BLaER1 (cell line): ENCODE results near the gene ARHGAP24.
"Not testable (repeated sequence)": the region's sequence is repeated elsewhere in the genome, so short reads cannot be mapped to it uniquely, and the experiment has no call there.

ENCODE experiments used
- H3K27ac ChIP-seq: shearing (Covaris generic); formaldehyde crosslinking; 2 replicates; pipeline ENCODE4 v1.8.1; 2022
- H3K27me3 ChIP-seq: shearing (Covaris generic); formaldehyde crosslinking; 2 replicates; pipeline ENCODE4 v1.8.1; 2022
- H3K36me3 ChIP-seq: shearing (Covaris generic); formaldehyde crosslinking; 2 replicates; pipeline ENCODE4 v1.8.1; 2022
- H3K4me1 ChIP-seq: shearing (Covaris generic); formaldehyde crosslinking; 2 replicates; pipeline ENCODE4 v1.8.1; 2022
- H3K4me2 ChIP-seq: shearing (Covaris generic); formaldehyde crosslinking; 2 replicates; pipeline ENCODE4 v1.8.1; 2022
- H3K4me3 ChIP-seq: shearing (Covaris generic); formaldehyde crosslinking; 2 replicates; pipeline ENCODE4 v1.8.1; 2022
- H3K9ac ChIP-seq: shearing (Covaris generic); formaldehyde crosslinking; 2 replicates; pipeline ENCODE4 v1.8.1; 2022
- H3K9me3 ChIP-seq: shearing (Covaris generic); formaldehyde crosslinking; 2 replicates; pipeline ENCODE4 v1.8.1; 2022
- H4K20me1 ChIP-seq: shearing (Covaris generic); formaldehyde crosslinking; 2 replicates; pipeline ENCODE4 v1.8.1; 2022
- Cebpa-rat ChIP-seq: shearing (Covaris generic); IDR thresholded peaks from 2 replicates; pipeline ENCODE4 v1.8.1; 2022

Gene ARHGAP24

DNA sequence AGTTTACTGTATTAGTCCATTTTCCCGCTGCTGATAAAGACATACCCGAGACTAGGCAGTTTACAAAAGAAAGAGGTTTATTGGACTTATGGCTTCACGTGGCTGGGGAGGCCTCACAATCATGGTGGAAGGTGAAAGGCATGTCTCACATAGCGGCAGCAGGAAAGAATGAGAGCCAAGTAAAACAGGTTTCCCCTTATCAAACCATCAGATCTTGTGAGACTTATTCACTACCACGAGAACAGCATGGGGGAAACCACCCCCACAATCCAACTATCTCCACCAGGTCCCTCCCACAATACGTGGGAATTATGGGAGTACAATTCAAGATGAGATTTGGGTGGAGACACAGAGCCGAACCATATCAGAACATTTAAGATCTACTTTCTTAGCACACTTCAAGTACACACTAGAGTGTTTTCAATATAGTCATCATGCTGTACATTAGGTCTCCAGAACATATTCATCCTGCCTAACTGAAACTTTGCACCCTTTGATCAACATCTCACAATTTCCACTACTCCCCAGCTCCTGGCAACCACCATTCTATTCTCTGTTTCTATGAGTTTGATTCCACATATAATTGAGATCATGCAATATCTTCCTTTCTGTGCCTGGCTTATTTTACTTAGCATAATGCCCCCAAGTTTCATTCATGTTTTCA is 341.0 kb downstream of the ARHGAP24 start:
- no peaks in the 10 kb centered on the region for H3K27me3 ChIP-seq
- H3K36me3 ChIP-seq, result no peaks in the 10 kb centered on the region
- no peaks in the 10 kb centered on the region for H3K9me3 ChIP-seq
- H3K9ac ChIP-seq, result no peak overlapping the region
- H3K4me3 ChIP-seq, result no peak overlapping the region
- TF ChIP-seq Cebpa-rat, result no peak
- no peak overlapping the region for H3K27ac ChIP-seq
- H3K4me1 ChIP-seq, result no peaks in the 10 kb centered on the region
- no peak overlapping the region for H3K4me2 ChIP-seq
- no peaks in the 10 kb centered on the region for H4K20me1 ChIP-seq

GRCh38 chr4:85818700-85819099 is 343.8 kb downstream of the ARHGAP24 start:
- Histone ChIP-seq H3K4me1 (no peaks in the 10 kb centered on the region), H3K4me3 (no peak overlapping the region), H4K20me1 (no peaks in the 10 kb centered on the region), H3K9me3 (no peaks in the 10 kb centered on the region), H3K36me3 (no peaks in the 10 kb centered on the region), H3K27me3 (no peaks in the 10 kb centered on the region), H3K4me2 (no peak overlapping the region), H3K9ac (no peak overlapping the region), H3K27ac (no peak overlapping the region)
- TF ChIP-seq Cebpa-rat, result no peak

- H3K4me1 ChIP-seq, H3K27ac ChIP-seq, H3K4me3 ChIP-seq, H3K27me3 ChIP-seq, H4K20me1 ChIP-seq, H3K4me2 ChIP-seq, H3K9ac ChIP-seq, H3K36me3 ChIP-seq, H3K9me3 ChIP-seq: not testable (repeated sequence)
These were observed 345.2 kb downstream of the ARHGAP24 start for GRCh38 chr4:85820101-85820500.

DNA sequence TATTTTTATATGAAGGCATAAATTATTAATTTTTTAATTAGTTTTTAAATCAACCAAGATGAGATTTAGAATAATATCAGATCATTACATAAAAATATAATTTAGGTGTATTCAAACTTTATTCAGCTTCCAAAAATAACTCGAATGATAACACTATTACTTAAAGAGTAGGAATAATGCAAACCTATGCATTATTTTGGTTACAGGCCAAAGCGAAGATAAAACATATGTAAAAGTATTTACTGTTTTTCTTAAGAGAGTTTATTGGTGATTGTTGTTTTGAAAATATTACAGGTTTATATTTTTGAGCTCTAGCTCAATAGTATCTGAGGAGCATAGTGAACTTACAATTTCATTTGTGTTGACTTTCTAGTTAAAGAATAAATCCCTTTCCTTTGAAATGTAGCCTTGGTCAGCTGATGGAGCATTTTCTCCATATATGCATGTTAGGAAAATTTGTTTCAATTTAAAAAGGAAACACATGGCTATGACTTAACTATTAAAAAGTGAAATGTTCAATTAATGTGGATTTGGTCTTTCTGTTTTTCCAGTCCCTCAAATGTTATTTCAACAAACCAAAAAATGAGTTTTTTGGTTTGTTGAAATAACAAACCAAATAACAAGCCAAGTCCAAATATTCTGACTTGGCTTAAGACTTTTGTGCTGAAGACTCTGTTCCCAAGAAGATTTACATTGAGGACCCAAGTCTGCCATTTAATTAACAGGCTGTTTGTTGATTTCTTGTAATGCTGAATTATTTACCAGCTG is 346.9 kb downstream of the ARHGAP24 start:
- H4K20me1 ChIP-seq, result no peaks in the 10 kb centered on the region

GRCh38 chr4:85823295-85823694 is 348.3 kb downstream of the ARHGAP24 start:
- no peak overlapping the region for H3K4me3 ChIP-seq
- H3K27ac ChIP-seq, result no peak overlapping the region
- no peak for TF ChIP-seq Cebpa-rat
- H3K4me1 ChIP-seq, result peaks cover 10% of the 10 kb centered on the region
- no peaks in the 10 kb centered on the region for H3K36me3 ChIP-seq
- H3K27me3 ChIP-seq, result no peaks in the 10 kb centered on the region
- no peak overlapping the region for H3K9ac ChIP-seq
- no peak overlapping the region for H3K4me2 ChIP-seq
- no peaks in the 10 kb centered on the region for H4K20me1 ChIP-seq
- no peaks in the 10 kb centered on the region for H3K9me3 ChIP-seq

More for the DNA sequence above, 346.9 kb downstream of the ARHGAP24 start:
- Histone ChIP-seq H3K4me1 (peaks cover 10% of the 10 kb centered on the region), H3K9me3 (no peaks in the 10 kb centered on the region), H3K27ac (no peak overlapping the region), H3K36me3 (no peaks in the 10 kb centered on the region), H3K27me3 (no peaks in the 10 kb centered on the region), H3K4me3 (no peak overlapping the region), H3K9ac (no peak overlapping the region), H3K4me2 (no peak overlapping the region)
- no peak for TF ChIP-seq Cebpa-rat

DNA sequence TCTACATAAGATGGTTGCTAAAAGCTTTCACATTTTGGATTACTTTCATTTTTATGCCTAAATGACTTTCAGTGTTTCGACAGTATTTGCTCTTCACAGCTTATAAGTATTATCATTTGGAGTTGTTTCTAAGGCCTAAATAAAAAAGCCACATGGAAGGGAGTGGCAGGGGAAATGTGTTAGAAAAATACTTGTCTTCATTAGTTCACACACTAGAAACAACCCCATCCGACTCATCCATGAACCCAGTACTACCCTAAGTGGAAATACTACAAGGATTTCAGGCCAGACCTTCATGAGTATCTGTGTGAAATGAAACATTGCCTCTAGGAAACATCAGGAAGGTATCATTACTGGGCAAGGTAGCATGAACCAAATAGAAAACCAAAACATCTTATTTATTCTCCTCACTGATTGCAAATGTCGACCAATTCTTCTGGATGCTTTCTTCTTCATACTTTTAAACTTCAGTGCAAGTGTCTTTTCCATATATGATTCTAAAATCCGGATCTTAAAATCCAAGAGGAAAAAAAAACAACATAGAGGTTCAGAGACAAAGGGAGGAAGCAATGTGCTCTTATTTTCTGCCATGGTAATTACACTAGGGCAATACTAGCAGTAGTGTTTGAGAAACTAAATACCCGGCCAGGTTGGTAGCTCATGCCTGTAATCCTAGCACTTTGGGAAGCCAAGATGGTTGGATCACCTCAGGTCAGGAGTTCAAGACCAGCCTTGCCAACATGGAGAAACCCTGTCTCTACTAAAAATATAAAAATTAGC is 349.4 kb downstream of the ARHGAP24 start:
- Histone ChIP-seq H3K4me2 (no peak overlapping the region), H3K27me3 (no peaks in the 10 kb centered on the region), H3K9me3 (no peaks in the 10 kb centered on the region), H4K20me1 (no peaks in the 10 kb centered on the region), H3K36me3 (no peaks in the 10 kb centered on the region), H3K9ac (no peak overlapping the region), H3K4me1 (peaks cover 10% of the 10 kb centered on the region), H3K4me3 (no peak overlapping the region), H3K27ac (no peak overlapping the region)
- TF ChIP-seq Cebpa-rat, result no peak

DNA sequence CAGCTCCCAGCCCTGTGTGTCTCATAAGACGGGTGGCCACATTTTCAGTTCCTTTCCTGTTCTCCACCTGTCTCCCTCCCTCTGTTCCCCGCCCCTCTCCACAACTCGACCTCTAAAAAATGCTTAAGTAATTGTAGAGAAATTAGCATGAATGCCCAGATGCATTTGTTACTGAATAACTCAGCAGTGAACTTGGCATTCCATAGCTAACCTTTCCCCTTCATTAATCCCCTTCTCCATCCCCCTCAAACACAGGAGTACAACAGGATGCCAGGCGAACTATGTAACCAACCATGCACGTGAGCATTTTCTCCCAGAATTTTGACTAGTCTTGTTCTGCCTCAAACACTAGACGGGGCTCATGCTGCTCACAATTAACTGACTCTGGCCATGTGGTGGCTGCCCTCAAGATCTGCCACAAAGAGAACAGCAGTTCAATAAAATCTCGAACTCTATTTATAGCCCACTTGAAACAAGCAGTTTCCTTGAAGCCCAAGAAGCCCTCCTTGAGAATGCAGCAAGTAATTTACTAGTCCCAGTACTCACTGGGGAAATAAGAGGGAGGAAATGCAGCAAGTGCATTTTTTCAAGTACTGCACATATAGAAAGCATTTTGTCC is 351.2 kb downstream of the ARHGAP24 start:
- Histone ChIP-seq H4K20me1 (no peaks in the 10 kb centered on the region), H3K36me3 (no peaks in the 10 kb centered on the region), H3K9me3 (no peaks in the 10 kb centered on the region), H3K27ac (no peak overlapping the region), H3K4me2 (peak overlapping the region; percentile 23), H3K9ac (no peak overlapping the region), H3K4me3 (no peak overlapping the region), H3K27me3 (no peaks in the 10 kb centered on the region), H3K4me1 (peaks cover 10% of the 10 kb centered on the region)
- TF ChIP-seq Cebpa-rat, result no peak

DNA sequence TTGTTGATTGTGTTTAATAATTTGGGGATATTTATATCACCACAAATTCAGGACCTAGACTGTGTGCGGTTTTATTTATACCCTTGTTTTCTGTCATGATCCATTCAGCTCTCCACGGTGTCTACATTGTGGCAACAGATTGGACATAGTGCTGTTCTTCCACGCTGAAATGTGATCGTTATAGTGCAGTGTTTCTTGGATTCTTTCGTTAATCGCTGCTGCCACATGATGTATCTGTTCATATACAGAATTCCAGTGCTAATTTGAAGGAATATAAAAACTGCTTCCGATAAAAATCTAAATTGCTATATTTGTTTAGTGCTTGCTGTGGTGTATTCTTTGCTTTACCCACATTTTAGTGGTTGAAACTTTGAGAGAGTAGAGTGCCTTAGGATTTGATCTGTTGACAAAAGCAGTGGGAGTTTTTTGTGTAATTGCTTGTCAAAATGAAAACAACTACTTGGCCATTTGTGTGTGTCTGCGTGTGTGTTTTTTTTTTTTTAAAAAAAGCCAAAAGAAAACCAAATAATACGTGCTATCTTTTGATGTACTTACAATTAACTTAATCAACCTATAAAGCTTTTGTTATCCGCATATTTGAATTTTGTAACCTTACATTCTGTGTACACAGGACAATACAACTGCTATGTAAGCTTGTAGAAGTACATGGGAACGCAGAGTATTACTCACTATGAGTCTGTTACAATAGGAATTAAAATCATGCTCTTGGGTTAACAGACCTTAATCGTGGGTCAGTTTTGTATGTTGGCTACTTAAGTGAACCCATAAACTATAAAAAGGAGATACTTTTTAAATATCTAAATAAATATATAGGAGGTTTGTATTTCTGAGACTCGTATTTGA is 353.3 kb downstream of the ARHGAP24 start:
- TF ChIP-seq Cebpa-rat, result no peak

More for the DNA sequence above, 353.3 kb downstream of the ARHGAP24 start:
- Histone ChIP-seq H3K27ac (no peak overlapping the region), H3K9me3 (no peaks in the 10 kb centered on the region), H4K20me1 (no peaks in the 10 kb centered on the region), H3K4me3 (no peak overlapping the region), H3K9ac (no peak overlapping the region), H3K4me2 (no peak overlapping the region), H3K4me1 (peaks cover 10% of the 10 kb centered on the region), H3K36me3 (no peaks in the 10 kb centered on the region), H3K27me3 (no peaks in the 10 kb centered on the region)
